AG09319 (cell line): Measurements from ENCODE around the gene TASOR2.

Experiments
- DNase-seq: peaks from one replicate; pipeline ENCODE4 v3.0.0-alpha.2; 2010; ENCODE audit warnings: low read depth; ENCODE audit errors: extremely low read depth
- CTCF ChIP-seq: IDR thresholded peaks from 2 replicates; pipeline ENCODE4 v1.5.1; 2011; ENCODE audit warnings: low read depth, mild to moderate bottlenecking, inconsistent platforms, low read length, moderate library complexity

The TASOR2 gene

DNA sequence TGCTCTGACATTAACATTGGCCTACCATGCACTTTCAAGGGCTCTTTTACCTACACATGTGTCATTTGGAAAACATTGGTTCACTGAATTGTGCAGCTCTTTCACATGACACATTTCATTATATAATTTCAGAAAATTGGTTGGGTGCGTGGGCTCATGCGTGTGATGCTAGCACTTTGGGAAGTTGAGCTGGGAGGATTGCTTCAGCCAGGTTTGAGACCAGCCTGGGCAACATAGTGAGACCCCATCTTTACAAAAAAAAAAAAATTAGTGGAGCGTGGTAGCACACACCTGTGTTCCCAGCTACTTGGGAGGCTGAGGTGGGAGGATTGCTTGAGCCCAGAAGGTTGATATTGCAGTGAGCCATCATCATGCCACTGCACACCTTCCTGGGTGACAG, 3.9 kb downstream of the TASOR2 start:
- TF ChIP-seq CTCF, result no peak
- no peak for DNase-seq

GRCh38 chr10:5691786-5692185, 7.1 kb downstream of the TASOR2 start:
- no peak for DNase-seq
- TF ChIP-seq CTCF, result no peak

DNA sequence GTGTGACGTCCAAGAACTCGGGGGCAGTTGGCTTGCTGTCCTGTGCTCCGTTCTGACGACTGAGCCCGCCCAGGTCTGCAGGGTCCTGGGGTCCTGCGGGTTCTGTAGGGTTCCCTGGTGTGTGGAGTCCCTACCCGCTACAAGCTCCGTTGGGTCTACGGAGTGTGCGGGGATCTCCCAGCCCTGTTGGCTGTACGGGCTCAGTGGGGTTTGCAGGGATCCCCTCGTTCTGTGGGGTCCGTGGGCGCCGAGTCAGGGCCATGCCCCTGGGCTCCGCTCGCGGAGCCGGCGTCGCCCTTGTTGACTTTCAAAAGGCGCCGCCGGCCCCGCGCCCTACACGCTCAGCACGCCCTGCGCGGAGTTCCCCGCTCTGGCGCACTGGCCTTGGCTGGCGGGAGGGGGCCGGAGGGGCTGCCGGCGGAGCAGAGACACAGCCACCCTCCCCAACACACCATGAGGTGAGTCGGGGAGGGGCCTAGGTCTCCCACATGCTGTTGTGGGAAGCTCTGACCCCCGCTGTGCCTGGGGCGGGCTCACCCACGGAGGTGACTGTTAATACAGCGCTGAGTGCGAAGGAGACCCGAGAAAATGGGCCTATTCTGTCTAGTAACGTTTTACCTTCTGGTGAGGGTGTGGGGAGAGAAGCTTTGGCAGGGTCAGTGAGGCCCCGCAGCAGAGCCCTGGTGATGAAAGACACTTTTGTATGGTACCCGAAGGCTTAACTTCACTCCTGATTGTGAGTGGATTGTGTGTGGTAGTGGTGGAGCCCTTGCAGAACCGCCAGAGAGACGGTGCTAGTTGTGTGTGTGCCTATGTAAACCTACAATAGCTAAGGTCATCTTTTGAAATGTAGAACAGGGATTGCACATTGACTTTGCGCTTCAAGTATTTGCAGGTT, 8.1 kb downstream of the TASOR2 start:
- no peak for DNase-seq
- no peak for TF ChIP-seq CTCF

DNA sequence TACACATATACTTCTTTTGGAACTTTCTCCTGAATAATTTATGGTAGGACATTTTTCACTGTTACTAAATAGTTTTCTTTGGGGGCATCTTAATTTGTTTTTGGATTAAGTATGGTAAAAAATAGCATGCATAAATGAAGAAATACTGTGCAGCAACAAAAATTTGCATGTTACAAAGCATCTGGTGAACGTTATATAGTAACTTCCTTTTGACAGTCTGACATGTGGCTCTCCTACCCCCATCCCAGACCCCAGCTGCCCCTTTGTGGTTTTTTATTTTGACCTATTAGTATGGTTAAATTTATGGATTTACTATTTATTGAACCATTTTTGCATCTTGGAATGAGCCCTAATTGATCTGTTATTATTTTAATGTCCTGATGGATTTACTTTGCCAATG, 9.9 kb downstream of the TASOR2 start:
- DNase-seq, result no peak
- TF ChIP-seq CTCF, result no peak

- TF ChIP-seq CTCF, result no peak
- DNase-seq, result no peak
Observed at GRCh38 chr10:5697342-5697741, 12.7 kb downstream of the TASOR2 start.

- no peak for DNase-seq
- no peak for TF ChIP-seq CTCF
Observed at GRCh38 chr10:5698062-5698461, 13.4 kb downstream of the TASOR2 start.

- TF ChIP-seq CTCF, result no peak
- DNase-seq, result no peak
Observed at GRCh38 chr10:5708356-5708755, 23.7 kb downstream of the TASOR2 start.
